OCI-LY7 (cell line): Measurements from ENCODE around the gene WNT4. TPM values are rescaled to one million over a fixed set of nuclear protein-coding genes. Genes with fewer than 3 reads are reported as not detected.

Experiments used
- BruUV-seq: library from RNA; stranded (reverse); fragments of 400-500 nt; replicated peaks from 2 replicates; lab custom pipeline; 2021; lab: Mats Ljungman, UMichigan
- CTCF ChIA-PET: fragments of 300-600 bp; sonication (Branson Sonifier 250); formaldehyde crosslinking; loops from one replicate; lab custom pipeline; 2022; ENCODE audit warnings: antibody characterized with exemption; ENCODE audit not compliant: unreplicated experiment; lab: Charles Lee
- POLR2A ChIA-PET: fragments of 300-600 bp; sonication (Branson Sonifier 250); formaldehyde crosslinking; loops from one replicate; lab custom pipeline; 2022; ENCODE audit warnings: antibody characterized with exemption; lab: Charles Lee
- DNase-seq: peaks from one replicate; pipeline ENCODE4 v3.0.0-alpha.2; 2015; ENCODE audit warnings: low spot score
- H2AFZ ChIP-seq: fragments of 200-600 bp; sonication (generic), shearing (Covaris generic); 2 replicates; pipeline ENCODE4 v1.6.1; 2014; ENCODE audit warnings: mild to moderate bottlenecking, antibody characterized with exemption, low read length, moderate library complexity
- H3K27ac ChIP-seq: fragments of 200-600 bp; sonication (generic); 2 replicates; pipeline ENCODE4 v1.5.1; 2014; ENCODE audit warnings: mixed run types, low read depth, mild to moderate bottlenecking, moderate library complexity, low read length, inconsistent platforms; ENCODE audit not compliant: poor library complexity, severe bottlenecking
- H3K36me3 ChIP-seq: fragments of 200-600 bp; sonication (generic); 2 replicates; pipeline ENCODE4 v1.6.1; 2014; ENCODE audit warnings: mild to moderate bottlenecking, antibody characterized with exemption, low read length, moderate library complexity, mixed read lengths; ENCODE audit not compliant: insufficient read depth
- H3K4me1 ChIP-seq: fragments of 200-600 bp; sonication (generic); 2 replicates; pipeline ENCODE4 v1.5.1; 2014; ENCODE audit warnings: mild to moderate bottlenecking, low read length; ENCODE audit not compliant: insufficient read depth, poor library complexity, severe bottlenecking
- H3K4me2 ChIP-seq: fragments of 200-600 bp; sonication (generic); 2 replicates; pipeline ENCODE4 v1.6.1; 2014; ENCODE audit warnings: mild to moderate bottlenecking, low read length
- H3K4me3 ChIP-seq: fragments of 200-600 bp; sonication (generic); 2 replicates; pipeline ENCODE4 v1.5.1; 2014; ENCODE audit warnings: mild to moderate bottlenecking, low read depth, low read length; ENCODE audit not compliant: poor library complexity, severe bottlenecking
- H3K79me2 ChIP-seq: fragments of 200-600 bp; sonication (generic); 2 replicates; pipeline ENCODE4 v1.6.1; 2016; ENCODE audit warnings: low read depth, mild to moderate bottlenecking, low read length, moderate library complexity, mixed read lengths; ENCODE audit not compliant: insufficient read depth
- H3K9me2 ChIP-seq: fragments of 200-600 bp; sonication (generic); 2 replicates; pipeline ENCODE4 v1.6.1; 2016; ENCODE audit warnings: mild to moderate bottlenecking, low read length, mixed read lengths; ENCODE audit not compliant: insufficient read depth
- H3K9me3 ChIP-seq: fragments of 200-600 bp; sonication (generic); 2 replicates; pipeline ENCODE4 v1.6.1; 2014; ENCODE audit warnings: mild to moderate bottlenecking, mixed run types, low read length, mixed read lengths
- H4K20me1 ChIP-seq: fragments of 200-600 bp; sonication (generic); 2 replicates; pipeline ENCODE4 v1.6.1; 2014; ENCODE audit warnings: mild to moderate bottlenecking, antibody characterized with exemption, low read length, moderate library complexity, mixed read lengths; ENCODE audit not compliant: insufficient read depth
- CTCF ChIP-seq: fragments of 200-600 bp; sonication (generic); conservative IDR thresholded peaks from 2 replicates; pipeline ENCODE4 v1.5.1; 2014; ENCODE audit warnings: mild to moderate bottlenecking, antibody characterized with exemption, low read length, moderate library complexity, mixed read lengths
- EZH2phosphoT487 ChIP-seq: fragments of 200-600 bp; sonication (generic); IDR thresholded peaks from 2 replicates; pipeline ENCODE4 v1.6.1; 2018; ENCODE audit warnings: low read depth, borderline replicate concordance, mild to moderate bottlenecking, mixed run types, antibody characterized with exemption, low read length, moderate library complexity, mixed read lengths
- intact Hi-C: fragments of 100-400 bp; cut with micrococcal nuclease; formaldehyde crosslinking; loops from one replicate; pipeline ENCODE4 v1.10.0; 2022; ENCODE audit not compliant: unreplicated experiment
- total RNA-seq, 2 experiments: library from RNA; depleted of rRNA in 1 of 2; stranded (reverse); fragments of >200 nt in 1 of 2; shearing (Covaris generic) in 1 of 2; gene quantifications; 2 replicates each; pipeline ENCODE4 v1.2.3, GENCODE V29; 2014 to 2022

WNT4 gene
- total RNA-seq, 2 experiments from 2014 or later = not detected

- POLR2A ChIA-PET = interaction anchor here (0.7 kb wide), 1 partner anchor 355 kb away, joined by 4 read pairs; no protein-coding TSS in a partner anchor
- Histone ChIP-seq H3K4me1 (peaks cover 12% of the 10 kb centered on the region), H3K9me3 (no peaks in the 10 kb centered on the region), H3K4me2 (0 out of 2 replicates have a peak overlapping the region, but pooled peaks have one; percentile 2), H3K4me3 (no peak overlapping the region), H3K27ac (no peak overlapping the region), H3K9me2 (no peaks in the 10 kb centered on the region), H3K79me2 (no peaks in the 10 kb centered on the region), H2AFZ (no peak overlapping the region), H3K36me3 (no peaks in the 10 kb centered on the region), H4K20me1 (no peaks in the 10 kb centered on the region)
- BruUV-seq = no TSS peak
- no peak for DNase-seq
- intact Hi-C loops = loop anchor here (10.0 kb wide), 1 partner anchor 78 kb away; no protein-coding TSS in a partner anchor
- TF ChIP-seq CTCF = no peak
- no peak for TF ChIP-seq EZH2phosphoT487
- CTCF ChIA-PET = no interaction called here
Measured at GRCh38 chr1:22137004-22137720, 5.7 kb downstream of the WNT4 start.

- Histone ChIP-seq H3K9me2 (no peaks in the 10 kb centered on the region), H3K9me3 (no peaks in the 10 kb centered on the region), H2AFZ (no peak overlapping the region), H3K4me1 (peaks cover 12% of the 10 kb centered on the region), H4K20me1 (no peaks in the 10 kb centered on the region), H3K36me3 (no peaks in the 10 kb centered on the region), H3K27ac (no peak overlapping the region), H3K79me2 (no peaks in the 10 kb centered on the region), H3K4me2 (no peak overlapping the region), H3K4me3 (no peak overlapping the region)
- CTCF ChIA-PET = no interaction called here
- no TSS peak for BruUV-seq
- DNase-seq = no peak
- intact Hi-C loops = loop anchor here (5.0 to 10.0 kb wide), 2 partner anchors 81 to 508 kb away; partner anchors contain the start of gene C1QC
- POLR2A ChIA-PET = no interaction called here
- TF ChIP-seq CTCF (no peak), EZH2phosphoT487 (no peak)
Measured at GRCh38 chr1:22133931-22134324, 9.0 kb downstream of the WNT4 start.
